Muscle layer of colon (tissue), 2 donors: ENCODE data around the gene PARD3B.

Source experiments
- H3K27ac ChIP-seq: one replicate; pipeline ENCODE4 v1.7.0; 2013; ENCODE audit warnings: low read depth, mild to moderate bottlenecking, low read length, moderate library complexity
- H3K27me3 ChIP-seq, 2 donors: one replicate each; pipeline ENCODE4 v1.7.0; 2013; ENCODE audit warnings: low read length in 2 of 2, mild to moderate bottlenecking in 2 of 2; ENCODE audit not compliant: insufficient read depth in 2 of 2, control insufficient read depth in 1 of 2
- H3K36me3 ChIP-seq: one replicate; pipeline ENCODE4 v1.7.0; 2013; ENCODE audit warnings: mild to moderate bottlenecking, low read length; ENCODE audit not compliant: insufficient read depth
- H3K4me1 ChIP-seq: one replicate; pipeline ENCODE4 v1.7.0; 2013; ENCODE audit warnings: mild to moderate bottlenecking, low read length; ENCODE audit not compliant: insufficient read depth
- H3K4me3 ChIP-seq, 2 donors: one replicate each; pipeline ENCODE4 v1.7.0; 2013; ENCODE audit warnings: low read length in 2 of 2, low read depth in 1 of 2, mild to moderate bottlenecking in 1 of 2, moderate library complexity in 1 of 2
- H3K9ac ChIP-seq: one replicate; pipeline ENCODE4 v1.7.0; 2013; ENCODE audit warnings: low read length
- H3K9me3 ChIP-seq: one replicate; pipeline ENCODE4 v1.7.0; 2013; ENCODE audit warnings: mild to moderate bottlenecking, low read length
- donor health status: abdominal sarcoma.
- donor health status: Adenocarcinoma of cecum.

Gene PARD3B

DNA sequence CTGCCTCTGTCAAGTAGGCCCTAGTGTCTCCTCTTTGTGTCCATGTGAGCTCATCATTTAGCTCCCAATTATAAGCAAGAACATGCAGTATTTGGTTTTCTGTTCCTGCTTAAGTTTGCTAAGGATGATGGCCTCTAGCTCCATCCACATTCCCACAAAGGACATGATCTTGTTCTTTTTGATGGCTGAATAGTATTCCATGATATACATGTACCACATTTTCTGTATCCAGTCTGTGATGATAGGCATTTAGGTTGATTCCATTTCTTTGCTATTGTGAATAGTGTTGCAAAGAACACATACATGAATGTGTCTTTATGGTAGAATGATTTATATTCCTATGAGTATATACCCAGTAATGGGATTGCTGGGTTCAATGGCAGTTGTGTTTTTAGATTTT lies 263.2 kb downstream of the PARD3B start:
- H3K27ac ChIP-seq, result no peak overlapping the region
- H3K4me1 ChIP-seq, result no peaks in the 10 kb centered on the region
- H3K27me3 ChIP-seq, result no peaks in the 10 kb centered on the region
- H3K36me3 ChIP-seq, result no peaks in the 10 kb centered on the region
- no peak overlapping the region for H3K9ac ChIP-seq
- no peak overlapping the region for H3K4me3 ChIP-seq
- H3K9me3 ChIP-seq, result no peaks in the 10 kb centered on the region

DNA sequence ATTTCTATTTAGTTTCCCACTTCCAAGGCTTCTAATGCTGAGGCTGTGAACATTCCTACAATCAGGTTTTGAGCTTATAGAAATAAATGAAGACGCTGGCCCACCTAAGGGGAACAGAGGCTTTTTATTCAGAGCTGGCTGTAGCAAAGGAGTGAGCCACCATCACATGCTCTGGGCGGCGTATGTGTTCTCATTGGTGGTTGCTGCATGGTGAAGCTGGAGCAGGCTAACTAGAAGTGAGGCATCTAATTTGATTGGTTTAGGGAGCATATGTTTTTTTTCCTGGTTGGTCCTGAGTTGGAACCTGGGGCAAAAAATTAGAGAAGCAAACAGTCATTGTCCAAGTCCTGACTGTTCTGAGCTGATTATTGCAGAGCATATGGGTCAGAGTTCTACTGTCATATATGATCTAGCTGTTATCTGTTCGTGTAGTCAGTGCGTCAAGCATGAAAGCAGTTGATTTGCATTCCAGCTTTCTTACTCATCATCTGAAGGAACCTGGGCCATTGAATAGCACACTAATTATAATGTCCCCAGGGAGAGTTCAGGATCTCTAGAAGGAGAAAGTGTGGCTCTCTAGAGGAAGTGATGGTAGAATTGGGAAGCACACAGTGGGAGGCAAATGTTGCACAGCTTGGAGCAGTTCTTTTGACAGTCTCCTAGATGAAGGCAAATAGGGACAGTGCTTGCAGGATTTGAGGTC lies 279.6 kb downstream of the PARD3B start:
- no peaks in the 10 kb centered on the region for H3K36me3 ChIP-seq

DNA sequence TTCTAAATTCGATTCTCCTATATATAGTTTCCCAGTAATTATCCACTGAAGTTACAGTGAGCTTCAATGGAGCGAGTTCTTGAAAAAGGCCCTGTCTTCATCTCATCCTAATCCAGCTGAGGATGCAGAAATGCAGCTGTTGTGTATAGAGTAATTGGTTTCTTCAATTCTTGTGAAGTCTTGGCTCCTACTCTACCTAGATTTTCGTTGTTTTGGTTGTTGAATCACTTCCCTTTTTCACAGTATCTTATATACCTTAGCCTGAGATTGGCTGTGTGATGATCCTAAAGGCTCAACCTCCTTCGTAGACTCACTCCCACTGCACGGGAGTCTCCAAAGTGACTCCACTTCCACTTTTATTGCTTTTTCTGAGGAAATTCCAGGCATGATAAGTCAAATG lies 280.4 kb downstream of the PARD3B start:
- H3K9me3 ChIP-seq, result no peaks in the 10 kb centered on the region
- no peaks in the 10 kb centered on the region for H3K36me3 ChIP-seq
- H3K4me3 ChIP-seq, result no peak overlapping the region
- no peak overlapping the region for H3K9ac ChIP-seq
- H3K27ac ChIP-seq, result no peak overlapping the region
- H3K27me3 ChIP-seq, result no peaks in the 10 kb centered on the region
- no peaks in the 10 kb centered on the region for H3K4me1 ChIP-seq

More for the DNA sequence above, 279.6 kb downstream of the PARD3B start:
- H3K9ac ChIP-seq, result no peak overlapping the region
- no peak overlapping the region for H3K4me3 ChIP-seq
- no peaks in the 10 kb centered on the region for H3K4me1 ChIP-seq
- no peaks in the 10 kb centered on the region for H3K27me3 ChIP-seq
- no peaks in the 10 kb centered on the region for H3K9me3 ChIP-seq
- no peak overlapping the region for H3K27ac ChIP-seq

DNA sequence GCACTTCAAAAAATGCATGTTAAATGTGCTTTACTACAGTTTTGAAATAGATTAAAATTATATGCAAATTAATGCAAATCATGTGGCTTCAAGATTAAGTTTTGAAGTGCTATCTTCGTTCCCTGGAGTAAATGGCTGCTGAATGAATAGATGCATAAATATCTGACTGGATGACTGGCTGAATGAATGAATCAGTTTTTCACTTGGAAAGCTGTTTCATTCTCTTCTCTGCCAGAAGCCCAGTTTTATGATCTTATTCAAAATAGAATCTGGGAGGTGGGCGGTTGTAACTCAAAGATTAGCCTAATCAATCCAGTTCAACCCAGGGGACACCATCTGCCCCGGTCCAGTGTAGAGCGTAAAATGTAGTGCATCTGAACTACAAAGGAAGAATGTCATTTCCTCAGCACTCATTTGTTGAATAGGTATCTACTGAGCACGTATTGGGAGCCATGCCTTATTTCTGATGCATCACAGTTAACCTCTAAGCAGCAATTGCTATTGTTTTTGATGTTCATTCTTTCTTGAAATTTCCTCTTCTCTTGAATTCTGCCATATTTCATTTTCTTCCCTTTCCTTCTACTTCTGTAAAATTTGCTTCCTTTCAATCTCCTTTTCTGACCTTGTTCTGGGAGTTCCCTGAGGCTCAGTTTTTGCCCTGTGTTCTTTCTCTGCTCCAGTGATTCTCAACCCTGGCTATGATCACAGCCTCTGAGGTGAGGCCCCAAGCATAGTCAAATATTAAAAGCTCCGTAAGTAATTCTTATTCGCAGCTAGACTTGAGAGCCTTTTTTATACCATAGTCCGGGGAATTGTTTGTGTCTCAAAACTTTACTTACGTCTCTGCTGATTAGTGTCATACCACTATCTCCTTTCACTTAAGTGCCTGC lies 282.7 kb downstream of the PARD3B start:
- Histone ChIP-seq H3K36me3 (no peaks in the 10 kb centered on the region), H3K27ac (no peak overlapping the region), H3K9me3 (no peaks in the 10 kb centered on the region), H3K27me3 (no peaks in the 10 kb centered on the region), H3K4me3 (no peak overlapping the region), H3K4me1 (no peaks in the 10 kb centered on the region), H3K9ac (no peak overlapping the region)

DNA sequence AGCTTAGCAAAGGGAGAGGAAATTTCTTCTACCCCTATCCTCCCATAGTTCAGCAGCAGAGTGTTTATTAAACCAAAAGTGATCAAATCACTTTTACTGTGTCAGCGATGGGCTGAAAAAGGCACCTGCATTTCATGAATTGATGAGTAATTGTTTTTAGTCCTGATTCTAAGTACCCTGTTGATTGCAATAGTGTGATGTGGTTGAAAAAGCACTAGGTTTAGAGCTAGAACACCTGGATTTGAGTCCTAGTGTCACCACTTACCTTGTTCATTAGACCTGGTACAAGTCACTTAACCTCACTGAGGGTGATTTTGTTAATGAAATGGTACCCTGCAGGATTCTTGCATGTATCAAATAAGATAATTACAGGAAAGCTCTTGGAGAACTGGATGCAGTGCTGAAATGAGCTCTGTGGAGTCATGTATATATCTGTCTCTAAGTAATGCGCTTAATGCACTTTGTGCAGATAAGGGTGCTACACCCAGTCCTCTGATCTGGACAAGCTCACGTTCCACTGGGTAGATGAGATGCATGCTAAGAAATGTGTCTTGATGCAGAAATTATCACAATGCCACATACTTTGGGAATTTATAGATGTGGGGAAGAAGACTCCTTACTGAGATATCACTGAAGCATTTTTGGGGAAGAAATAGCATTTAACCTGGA lies 289.6 kb downstream of the PARD3B start:
- no peak overlapping the region for H3K9ac ChIP-seq
- no peaks in the 10 kb centered on the region for H3K27me3 ChIP-seq
- no peaks in the 10 kb centered on the region for H3K4me1 ChIP-seq
- no peaks in the 10 kb centered on the region for H3K9me3 ChIP-seq
- no peak overlapping the region for H3K27ac ChIP-seq
- no peak overlapping the region for H3K4me3 ChIP-seq
- no peaks in the 10 kb centered on the region for H3K36me3 ChIP-seq

DNA sequence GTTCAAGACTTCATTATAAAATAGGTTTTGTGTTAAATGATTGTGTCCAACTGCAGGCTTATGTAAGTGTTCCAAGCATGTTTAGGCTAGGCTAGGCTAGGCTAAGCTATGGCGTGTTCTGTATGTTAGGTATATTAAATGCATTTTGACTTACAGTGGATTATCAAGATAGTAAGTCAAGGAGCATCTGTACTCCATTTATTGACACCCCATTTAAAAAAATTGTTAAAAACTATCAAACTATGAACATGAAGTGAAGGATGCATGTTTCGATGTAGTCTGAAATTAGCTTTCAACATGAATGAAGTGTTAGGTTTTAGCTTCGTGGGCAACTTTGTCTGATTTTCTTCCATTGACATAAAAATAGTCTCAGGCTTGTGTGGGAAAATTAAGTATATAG lies 290.5 kb downstream of the PARD3B start:
- no peaks in the 10 kb centered on the region for H3K36me3 ChIP-seq
- no peaks in the 10 kb centered on the region for H3K4me1 ChIP-seq
- H3K27ac ChIP-seq, result no peak overlapping the region
- no peaks in the 10 kb centered on the region for H3K27me3 ChIP-seq
- no peak overlapping the region for H3K9ac ChIP-seq
- H3K9me3 ChIP-seq, result no peaks in the 10 kb centered on the region
- H3K4me3 ChIP-seq, result no peak overlapping the region

DNA sequence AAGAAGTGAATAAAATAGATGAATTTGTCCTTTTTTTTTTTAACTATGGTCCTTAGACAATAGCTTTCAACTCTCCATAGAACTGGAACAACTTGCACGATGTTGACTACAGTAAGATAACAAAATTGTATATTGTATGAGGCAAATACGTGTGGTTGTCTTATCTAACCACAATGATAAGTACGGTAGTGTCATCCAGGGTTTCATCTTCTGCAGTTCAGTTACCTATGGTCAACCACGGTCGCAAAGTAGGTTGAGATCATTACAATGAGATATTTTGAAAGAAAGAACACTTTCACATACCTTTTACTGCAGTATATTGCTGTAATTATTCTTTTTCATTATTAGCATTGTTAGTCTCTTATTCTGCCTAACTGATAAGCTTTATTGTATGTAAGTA lies 295.2 kb downstream of the PARD3B start:
- no peak overlapping the region for H3K9ac ChIP-seq
- peaks cover 16% of the 10 kb centered on the region for H3K4me1 ChIP-seq
- H3K27me3 ChIP-seq, result no peaks in the 10 kb centered on the region
- no peak overlapping the region for H3K27ac ChIP-seq
- H3K9me3 ChIP-seq, result no peaks in the 10 kb centered on the region
- no peak overlapping the region for H3K4me3 ChIP-seq
- H3K36me3 ChIP-seq, result no peaks in the 10 kb centered on the region

DNA sequence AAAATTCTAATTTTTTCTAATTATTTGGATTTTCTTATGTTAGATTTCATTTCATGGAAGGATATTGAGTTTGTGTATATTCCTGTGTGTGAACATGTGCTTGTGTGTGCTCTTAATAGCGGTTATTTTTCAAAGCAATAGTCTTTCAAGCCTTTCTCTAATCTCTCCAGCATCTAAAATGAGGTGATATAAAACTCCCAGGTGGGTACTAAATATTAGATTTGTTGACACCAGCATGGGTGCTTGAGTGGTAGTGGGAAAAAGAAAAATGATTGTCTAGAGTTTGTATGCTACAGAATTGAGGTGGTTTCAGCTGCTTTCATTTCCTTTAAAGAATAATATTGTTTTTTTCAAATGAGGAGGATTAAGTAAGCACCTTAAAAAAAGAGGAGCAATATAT lies 296.8 kb downstream of the PARD3B start:
- Histone ChIP-seq H3K4me1 (peaks cover 16% of the 10 kb centered on the region), H3K27me3 (no peaks in the 10 kb centered on the region), H3K27ac (no peak overlapping the region), H3K36me3 (no peaks in the 10 kb centered on the region), H3K9me3 (no peaks in the 10 kb centered on the region), H3K9ac (no peak overlapping the region), H3K4me3 (no peak overlapping the region)

DNA sequence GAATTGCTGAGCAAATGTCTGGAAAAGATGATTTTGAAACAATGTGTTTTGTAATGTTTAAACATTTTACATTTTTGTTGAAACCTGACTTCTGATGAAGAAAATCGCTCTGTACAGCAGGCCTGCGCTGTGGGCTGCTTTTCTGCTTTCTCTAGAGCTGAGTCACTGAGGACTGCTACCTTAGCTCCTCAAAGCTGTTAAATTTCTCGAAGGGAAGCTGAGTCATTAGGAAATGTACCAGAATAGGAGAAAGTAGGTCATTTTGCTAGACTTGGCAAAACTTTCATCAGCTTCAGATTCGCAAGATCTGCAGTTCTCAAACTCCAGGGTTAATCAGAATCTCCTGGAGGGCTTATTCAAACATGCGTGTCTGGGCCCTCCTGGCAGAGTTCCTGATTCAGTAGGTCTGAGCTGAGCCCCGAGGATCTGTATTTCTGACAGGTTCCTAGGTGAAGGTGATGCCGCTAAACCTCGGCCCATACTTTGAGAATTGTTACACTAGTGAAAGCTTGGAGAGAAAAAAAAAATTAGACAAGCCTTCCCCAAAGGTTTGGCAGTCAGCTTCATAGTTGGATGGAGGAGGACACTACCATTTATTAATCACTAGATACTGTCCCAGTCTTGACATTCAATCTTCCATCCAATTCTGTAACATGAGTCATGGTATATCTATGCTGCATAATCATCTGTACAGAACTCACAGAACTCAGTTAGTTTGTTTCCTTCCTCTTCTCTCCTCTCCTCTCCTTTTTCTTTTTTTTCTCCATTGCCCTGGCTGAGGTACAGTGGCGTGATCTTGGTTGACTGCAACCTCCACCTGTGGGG lies 297.6 kb downstream of the PARD3B start:
- Histone ChIP-seq H3K4me3 (no peak overlapping the region), H3K36me3 (no peaks in the 10 kb centered on the region), H3K9me3 (no peaks in the 10 kb centered on the region), H3K9ac (no peak overlapping the region), H3K27ac (no peak overlapping the region), H3K27me3 (no peaks in the 10 kb centered on the region), H3K4me1 (peaks cover 16% of the 10 kb centered on the region)

DNA sequence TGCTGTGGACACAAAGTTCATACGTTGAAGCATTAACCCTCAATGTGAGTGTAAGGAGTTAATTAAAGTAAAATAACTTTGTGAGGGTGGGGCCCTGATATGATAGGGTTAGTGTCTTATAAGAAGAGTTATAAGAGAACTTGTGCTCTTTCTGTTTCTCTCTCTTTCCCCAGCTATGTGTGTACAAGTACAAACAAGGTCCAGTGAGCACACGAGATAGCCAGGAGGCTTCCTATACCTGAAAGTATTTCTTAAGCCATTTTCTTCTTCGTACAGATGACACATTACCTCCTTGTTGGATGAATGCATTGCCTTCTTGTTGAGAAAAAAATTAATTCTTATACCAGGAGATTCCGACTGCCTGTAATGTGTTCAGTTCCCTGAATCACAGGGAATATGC lies 301.2 kb downstream of the PARD3B start:
- Histone ChIP-seq H3K4me1 (peaks cover 16% of the 10 kb centered on the region), H3K9me3 (no peaks in the 10 kb centered on the region), H3K36me3 (no peaks in the 10 kb centered on the region), H3K4me3 (no peak overlapping the region), H3K27ac (no peak overlapping the region), H3K27me3 (no peaks in the 10 kb centered on the region), H3K9ac (no peak overlapping the region)

DNA sequence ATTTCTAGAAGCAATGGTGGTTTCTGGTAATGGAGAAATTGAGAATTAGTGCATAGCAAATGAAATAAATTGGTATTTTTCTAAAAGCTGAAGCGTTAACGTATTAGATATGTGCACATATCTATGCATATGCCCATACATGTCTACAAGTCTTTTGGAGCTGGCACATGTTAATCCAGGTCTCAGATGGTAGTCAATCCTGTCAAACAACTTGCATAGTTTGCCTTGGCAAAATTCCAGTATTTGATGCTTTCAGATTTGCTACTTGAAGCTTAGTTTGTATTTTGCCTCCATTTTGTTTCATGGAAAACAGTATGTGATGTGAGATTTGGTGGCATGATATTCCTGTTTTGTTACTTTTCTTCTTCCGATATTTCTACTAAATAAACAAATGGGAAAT lies 304.6 kb downstream of the PARD3B start:
- H3K4me3 ChIP-seq, result no peak overlapping the region
- no peaks in the 10 kb centered on the region for H3K36me3 ChIP-seq
- no peak overlapping the region for H3K9ac ChIP-seq
- H3K4me1 ChIP-seq, result peaks cover 16% of the 10 kb centered on the region
- no peaks in the 10 kb centered on the region for H3K9me3 ChIP-seq
- H3K27me3 ChIP-seq, result no peaks in the 10 kb centered on the region
- H3K27ac ChIP-seq, result no peak overlapping the region
